Smooth muscle cell of the pulmonary artery (primary cell): ENCODE data around the gene MEIS1. TPM values are rescaled to one million over a fixed set of nuclear protein-coding genes. Genes with fewer than 3 reads are reported as not detected.

Experiments
- total RNA-seq: library from RNA; depleted of rRNA; stranded (reverse); fragments of >200 nt; gene quantifications from 2 replicates; pipeline ENCODE4 v1.2.3, GENCODE V29; 2014

Gene MEIS1
- total RNA-seq, result 23.6 and 55.8 TPM in 2 replicates

GRCh38 chr2:66434679-66435548, at the start of gene MEIS1:
MEIS1 (plus strand) TSS chr2:66435125; CDS start chr2:66435857, 732 bp downstream.

